ENCODE results near the gene TMIE.

DNA sequence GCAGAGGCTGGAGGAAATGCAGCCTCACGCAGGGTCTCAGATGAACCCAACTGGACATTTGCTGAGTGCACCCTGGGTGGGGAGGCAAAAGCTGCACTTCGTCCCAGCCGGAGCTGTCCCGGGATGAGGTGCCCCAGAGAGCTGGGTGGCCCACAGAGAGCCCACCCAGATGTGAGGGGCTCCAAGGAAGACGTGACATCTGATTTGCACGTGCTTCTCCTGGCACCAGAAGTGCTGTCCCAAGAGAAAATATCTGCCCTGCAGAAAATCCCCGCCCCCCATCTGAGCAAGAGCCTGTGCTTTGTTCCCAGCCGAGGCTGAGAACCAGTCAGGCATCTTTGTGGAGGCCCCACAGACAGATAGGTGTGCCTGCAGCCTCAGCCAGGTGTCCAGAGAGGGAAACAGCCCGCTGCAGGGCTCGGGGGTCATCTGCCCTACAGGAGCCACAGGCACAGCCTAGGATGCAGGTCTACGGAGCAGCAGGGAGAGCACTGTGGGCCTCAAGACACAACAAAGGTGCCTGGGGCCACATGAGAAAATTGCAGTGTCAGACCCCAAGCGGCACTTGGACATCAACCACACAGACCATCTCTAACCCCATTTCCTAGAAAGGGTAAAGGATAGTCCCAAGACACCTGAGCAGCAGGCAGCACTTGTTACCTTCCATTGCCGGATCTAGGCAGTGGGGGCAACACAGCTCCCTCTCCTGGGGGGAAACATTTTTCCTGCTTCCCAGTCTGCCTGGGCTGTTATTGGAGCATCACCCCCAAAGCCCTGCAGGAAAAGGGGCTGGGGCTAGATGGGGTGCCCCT, 5.8 kb downstream of the TMIE start:
- TF ChIP-seq, protein P1, sequence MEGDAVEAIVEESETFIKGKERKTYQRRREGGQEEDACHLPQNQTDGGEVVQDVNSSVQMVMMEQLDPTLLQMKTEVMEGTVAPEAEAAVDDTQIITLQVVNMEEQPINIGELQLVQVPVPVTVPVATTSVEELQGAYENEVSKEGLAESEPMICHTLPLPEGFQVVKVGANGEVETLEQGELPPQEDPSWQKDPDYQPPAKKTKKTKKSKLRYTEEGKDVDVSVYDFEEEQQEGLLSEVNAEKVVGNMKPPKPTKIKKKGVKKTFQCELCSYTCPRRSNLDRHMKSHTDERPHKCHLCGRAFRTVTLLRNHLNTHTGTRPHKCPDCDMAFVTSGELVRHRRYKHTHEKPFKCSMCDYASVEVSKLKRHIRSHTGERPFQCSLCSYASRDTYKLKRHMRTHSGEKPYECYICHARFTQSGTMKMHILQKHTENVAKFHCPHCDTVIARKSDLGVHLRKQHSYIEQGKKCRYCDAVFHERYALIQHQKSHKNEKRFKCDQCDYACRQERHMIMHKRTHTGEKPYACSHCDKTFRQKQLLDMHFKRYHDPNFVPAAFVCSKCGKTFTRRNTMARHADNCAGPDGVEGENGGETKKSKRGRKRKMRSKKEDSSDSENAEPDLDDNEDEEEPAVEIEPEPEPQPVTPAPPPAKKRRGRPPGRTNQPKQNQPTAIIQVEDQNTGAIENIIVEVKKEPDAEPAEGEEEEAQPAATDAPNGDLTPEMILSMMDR (IDR thresholded peaks at IDR 0.05): no peak
- TF ChIP-seq EP300 (IDR thresholded peaks at IDR 0.05): no peak

Data from tibial nerve (tissue), 4 donors.